LHCN-M2 (cell line): ENCODE measurements around the gene TERF2IP. TPM values are rescaled to one million over a fixed set of nuclear protein-coding genes. Genes with fewer than 3 reads are reported as not detected.

Experiments used
- total RNA-seq: library from RNA; depleted of rRNA; stranded (reverse); fragments of >200 nt; gene quantifications from 2 replicates; pipeline ENCODE4 v1.2.3, GENCODE V29; 2014; rRNA removed

TERF2IP gene
- total RNA-seq, 1 experiment from 2014 or later: 60.0 TPM

Other genes with a start within 250 kb of the TERF2IP start
- gene CFDP1, start 214.3 kb upstream of the TERF2IP start, total RNA-seq: 57.5 and 63.3 TPM in 2 replicates
- 9.7 and 11.7 TPM in 2 replicates for gene TMEM170A, start 183.1 kb upstream of the TERF2IP start, total RNA-seq
- 1.8 and 1.9 TPM in 2 replicates for gene CHST6, start 152.3 kb upstream of the TERF2IP start, total RNA-seq
- not detected in 2 replicates for gene CHST5, start 111.7 kb upstream of the TERF2IP start, total RNA-seq
- gene TMEM231, start 91.5 kb upstream of the TERF2IP start, total RNA-seq: 6.2 and 8.3 TPM in 2 replicates
- 53.7 and 59.0 TPM in 2 replicates for gene GABARAPL2, start 81.4 kb upstream of the TERF2IP start, total RNA-seq
- gene ADAT1, start 24.5 kb upstream of the TERF2IP start, total RNA-seq: 50.2 and 66.0 TPM in 2 replicates
- gene KARS1, start 108 bp upstream of the TERF2IP start, total RNA-seq: 198 and 202 TPM in 2 replicates
- not detected in 2 replicates for gene CPHXL2, start 29.2 kb downstream of the TERF2IP start, total RNA-seq
- not detected in 2 replicates for gene DUXB, start 53.7 kb downstream of the TERF2IP start, total RNA-seq
- gene CPHXL, start 78.7 kb downstream of the TERF2IP start, total RNA-seq: not detected in 2 replicates